GM18870 (cell line): ENCODE measurements around the gene ABCE1.
"Not testable (repeated sequence)": the region's sequence is repeated elsewhere in the genome, so short reads cannot be mapped to it uniquely, and the experiment has no call there.

Source experiments
- ATAC-seq: cut with Tn5 transposase; IDR thresholded peaks from one replicate; pipeline ENCODE4 v1.9.1; 2021; ENCODE audit warnings: moderate library complexity; ENCODE audit not compliant: unreplicated experiment

Gene ABCE1

DNA sequence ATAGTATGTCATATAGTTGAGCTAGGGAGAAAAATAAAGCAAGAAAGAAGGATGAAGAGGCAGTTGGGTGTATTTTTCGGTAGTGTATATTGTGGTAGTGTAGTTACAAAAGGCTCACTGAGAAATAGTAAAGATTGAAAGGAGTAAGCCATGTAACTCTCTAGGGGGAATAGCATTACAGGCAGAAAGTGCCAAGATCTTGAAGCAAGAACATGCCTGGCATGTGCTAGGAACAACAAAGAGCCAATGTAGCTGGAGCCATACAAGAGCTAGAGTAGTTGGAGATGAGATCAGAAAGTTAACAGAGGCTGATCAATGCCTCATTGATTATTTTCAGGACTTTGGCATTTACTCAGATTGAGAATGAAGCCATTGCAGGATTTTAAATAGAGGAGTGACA lies 3.0 kb downstream of the ABCE1 start:
- no peak for ATAC-seq

DNA sequence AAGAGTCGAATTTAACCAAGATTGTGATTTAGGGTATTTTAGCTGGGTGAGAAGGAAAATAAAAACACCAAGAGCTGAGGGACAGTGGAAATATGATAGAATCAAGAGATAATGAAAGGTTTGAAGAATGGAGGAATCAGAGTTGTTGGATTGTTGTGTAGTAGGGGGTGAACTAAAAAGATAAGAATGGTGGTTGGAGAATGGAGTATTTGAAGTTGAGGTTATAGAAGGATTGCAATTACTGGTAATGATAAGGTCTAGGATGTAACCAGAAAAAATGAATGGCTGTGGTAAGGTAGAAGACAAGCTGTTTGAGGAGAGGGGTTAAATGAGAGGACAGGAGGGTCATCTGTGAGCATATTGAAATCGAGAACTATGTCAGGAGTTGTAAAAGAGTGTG lies 4.5 kb downstream of the ABCE1 start:
- ATAC-seq = no peak

DNA sequence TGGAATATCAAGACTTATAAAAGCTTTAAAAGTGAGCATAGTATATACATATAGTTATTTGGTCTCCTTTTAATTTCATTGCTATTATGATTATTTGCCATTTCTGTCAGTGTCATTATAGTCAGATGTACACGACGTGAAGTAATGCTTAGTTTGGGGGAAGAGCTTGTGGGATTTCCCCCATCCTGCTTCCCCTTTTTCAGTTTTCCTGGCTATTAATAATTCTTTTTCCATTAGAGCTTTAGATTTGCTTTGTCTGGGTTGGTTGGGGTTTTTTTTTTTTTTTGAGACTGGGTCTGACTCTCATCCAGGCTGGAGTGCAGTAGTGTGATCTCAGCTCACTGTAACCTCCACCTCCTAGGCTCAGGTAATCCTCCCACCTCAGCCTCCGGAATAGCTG lies 5.4 kb downstream of the ABCE1 start:
- no peak for ATAC-seq

DNA sequence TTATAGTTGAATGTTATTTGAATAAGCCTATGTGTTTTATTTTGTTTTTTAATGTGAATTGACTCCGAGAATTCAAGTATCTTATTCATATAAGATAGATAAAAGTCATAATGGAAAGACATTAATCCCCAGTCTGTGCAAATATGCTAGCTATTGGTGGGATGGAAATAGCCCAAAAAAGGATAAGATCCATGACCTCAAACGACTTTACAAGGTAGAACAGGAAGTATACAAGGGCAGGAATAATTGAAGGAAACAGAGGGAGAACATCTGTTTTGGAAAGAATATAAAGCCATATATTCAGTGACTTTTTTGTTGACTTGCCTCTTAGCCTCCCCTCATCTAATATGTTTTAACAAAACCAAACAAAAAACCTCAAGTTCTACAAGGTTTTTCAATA lies 9.0 kb downstream of the ABCE1 start:
- no peak for ATAC-seq

DNA sequence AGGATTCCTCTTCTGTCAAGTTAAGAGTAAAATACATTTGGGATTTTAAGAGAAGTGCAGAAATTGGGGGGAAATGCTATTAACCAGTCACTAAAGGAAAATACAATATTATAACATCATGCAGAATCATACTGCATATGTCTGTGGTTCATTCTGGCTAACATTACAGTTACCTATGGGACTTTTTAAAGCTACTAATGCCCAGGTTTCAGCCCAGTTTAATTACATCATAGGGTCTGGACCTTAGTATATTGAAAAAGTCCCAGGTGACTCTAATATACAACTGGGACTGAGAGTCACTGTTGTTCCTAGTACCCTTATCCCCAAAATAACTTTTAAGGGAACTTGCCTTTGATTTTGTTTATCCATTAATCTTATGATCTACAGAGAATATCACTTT lies 10.0 kb downstream of the ABCE1 start:
- no peak for ATAC-seq

DNA sequence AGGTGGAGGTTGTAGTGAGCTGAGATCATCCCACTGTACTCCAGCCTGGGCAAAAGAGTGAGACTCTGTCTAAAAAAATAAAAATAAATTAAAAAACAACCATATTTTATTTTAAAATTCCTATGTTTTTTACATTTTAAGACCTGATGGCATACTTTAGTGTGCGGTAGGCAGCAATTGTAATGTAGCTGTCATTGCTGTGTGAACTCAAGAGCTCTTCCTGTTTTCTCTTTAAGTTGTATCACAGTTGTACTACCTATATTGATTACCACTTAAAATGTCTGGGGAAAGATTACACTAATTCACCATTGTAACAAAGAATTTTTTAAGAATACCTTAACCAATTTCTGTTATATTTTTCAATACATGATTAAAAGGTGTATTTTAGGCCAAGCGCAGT lies 27.3 kb downstream of the ABCE1 start:
- no peak for ATAC-seq

DNA sequence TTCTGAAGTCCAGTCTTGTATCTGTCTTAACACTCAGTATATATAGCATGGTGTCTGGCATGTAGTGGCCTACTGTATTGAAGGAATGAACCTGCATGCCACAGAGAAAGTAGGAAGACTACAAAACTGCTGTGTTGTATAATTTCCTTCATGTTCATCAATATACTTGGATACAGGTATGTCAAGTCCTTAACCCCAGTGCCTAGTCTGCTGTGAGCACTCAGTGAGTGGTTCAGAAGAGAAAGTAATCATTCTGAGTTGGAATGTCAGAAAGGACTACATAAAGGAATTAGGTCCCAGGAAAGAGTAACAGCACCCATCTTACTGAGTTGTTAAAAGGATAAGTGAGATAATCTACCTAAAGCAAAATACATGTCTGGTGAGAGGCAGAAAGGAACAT lies 32.0 kb downstream of the ABCE1 start:
- no peak for ATAC-seq

DNA sequence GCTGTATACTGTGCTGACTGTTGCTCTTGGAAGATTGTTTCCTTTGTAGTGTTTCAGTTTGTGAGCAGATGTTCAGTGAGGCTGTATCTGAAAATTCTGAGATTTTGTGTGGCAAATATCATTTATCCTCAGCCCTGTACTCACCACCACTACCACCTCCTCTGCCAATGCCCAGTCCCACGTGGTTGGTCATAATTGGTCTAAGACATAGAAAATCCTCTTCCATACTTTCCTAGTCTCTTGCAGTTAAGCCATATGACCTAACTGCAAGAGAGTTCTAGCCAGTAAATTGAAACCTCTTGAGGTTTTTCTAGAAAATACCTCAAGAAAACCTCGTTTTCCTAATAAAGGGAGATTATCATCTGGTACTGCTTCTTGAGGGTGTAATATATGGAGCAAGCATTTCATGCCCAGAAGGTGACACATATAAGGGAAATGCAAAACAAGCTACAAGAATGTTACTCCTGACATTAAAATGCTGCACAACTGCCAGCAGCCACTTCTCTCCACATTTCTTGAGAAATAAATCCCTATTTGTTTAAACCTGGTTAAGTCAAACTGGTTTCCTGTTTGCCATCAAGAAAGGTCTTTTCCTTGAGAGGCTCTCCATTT lies 32.8 kb downstream of the ABCE1 start:
- ATAC-seq = no peak

DNA sequence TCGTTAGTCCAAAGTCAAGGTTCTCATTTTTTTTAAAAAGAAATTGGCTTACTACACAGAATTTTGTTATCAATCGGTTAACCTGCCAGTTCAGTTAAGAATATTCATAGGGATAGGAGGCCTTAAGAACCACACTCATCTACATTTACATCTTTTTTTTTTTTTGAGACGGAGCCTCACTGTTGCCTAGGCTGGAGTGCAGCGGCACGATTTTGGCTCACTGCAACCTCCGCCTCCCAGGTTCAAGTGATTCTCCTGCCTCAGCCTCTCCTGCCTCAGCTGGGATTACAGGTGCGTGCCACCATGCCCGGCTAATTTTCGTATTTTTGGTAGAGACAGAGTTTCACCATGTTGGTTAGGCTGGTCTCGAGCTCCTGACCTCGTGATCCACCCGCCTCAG lies 33.7 kb downstream of the ABCE1 start:
- no peak for ATAC-seq

DNA sequence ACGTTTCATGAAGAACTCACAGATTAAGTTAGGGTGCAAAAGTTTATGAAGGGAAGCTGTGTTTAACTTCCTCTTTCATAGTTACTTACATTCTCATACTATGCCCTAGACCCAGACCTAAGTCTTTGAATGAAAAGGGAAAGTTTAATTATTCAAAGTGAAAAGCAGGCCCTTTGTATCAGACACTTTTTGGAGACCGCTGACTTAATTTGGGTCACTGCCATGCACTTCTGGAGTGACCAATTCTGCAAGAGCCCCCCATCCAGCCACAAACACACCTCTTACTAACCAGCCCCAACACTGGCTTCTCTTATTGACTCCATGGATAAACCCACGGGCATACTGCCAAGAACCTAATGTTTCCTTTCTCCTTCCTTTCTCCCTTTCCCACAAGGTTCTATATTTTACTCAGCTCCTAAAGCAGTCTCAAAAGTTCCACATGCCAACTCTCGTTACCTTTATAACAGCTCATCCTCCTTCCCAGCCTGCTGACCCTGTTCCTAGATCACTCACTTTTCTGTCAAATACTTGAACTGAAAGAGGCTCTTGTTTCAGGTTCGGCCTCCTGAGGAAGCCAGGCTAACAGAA lies 34.5 kb downstream of the ABCE1 start:
- peak; percentile 80 for ATAC-seq

DNA sequence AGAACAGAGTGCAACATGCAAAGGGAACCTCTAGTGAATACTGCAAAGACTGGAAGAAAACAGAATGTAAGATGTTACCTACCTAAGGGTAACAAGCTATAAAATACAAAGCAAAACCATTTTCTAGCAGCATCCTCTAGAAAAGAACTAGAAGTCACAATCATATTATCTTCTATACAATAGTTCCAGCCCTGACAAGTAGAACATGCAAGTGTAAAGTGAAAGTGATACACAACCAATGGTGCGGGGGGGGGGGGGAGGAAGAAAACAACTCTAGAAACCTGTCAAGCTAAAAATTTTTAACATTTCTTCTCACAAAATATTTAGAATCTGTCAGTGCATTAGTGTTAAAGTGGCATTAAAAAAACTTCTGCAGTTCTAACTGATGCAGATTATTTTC lies 38.1 kb downstream of the ABCE1 start:
- ATAC-seq = not testable (repeated sequence)

DNA sequence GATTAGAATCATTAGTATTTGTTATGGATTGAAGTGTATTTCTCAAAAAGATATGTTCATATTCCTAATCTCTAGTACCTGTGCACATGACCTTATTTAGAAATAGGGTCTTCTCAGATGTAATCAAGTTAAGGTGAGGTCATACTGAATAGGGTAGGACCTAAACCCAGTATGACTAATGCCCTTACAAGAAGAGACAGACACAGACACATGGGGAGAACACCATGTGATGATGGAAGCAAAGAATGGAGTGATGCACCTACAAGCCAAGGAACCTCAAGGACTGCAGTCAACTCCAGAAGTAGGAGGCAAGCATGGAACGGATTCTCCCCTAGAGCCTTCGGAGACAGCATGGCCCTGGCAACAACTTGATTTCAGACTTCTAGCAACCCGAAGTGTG lies 50.9 kb downstream of the ABCE1 start:
- ATAC-seq = no peak

DNA sequence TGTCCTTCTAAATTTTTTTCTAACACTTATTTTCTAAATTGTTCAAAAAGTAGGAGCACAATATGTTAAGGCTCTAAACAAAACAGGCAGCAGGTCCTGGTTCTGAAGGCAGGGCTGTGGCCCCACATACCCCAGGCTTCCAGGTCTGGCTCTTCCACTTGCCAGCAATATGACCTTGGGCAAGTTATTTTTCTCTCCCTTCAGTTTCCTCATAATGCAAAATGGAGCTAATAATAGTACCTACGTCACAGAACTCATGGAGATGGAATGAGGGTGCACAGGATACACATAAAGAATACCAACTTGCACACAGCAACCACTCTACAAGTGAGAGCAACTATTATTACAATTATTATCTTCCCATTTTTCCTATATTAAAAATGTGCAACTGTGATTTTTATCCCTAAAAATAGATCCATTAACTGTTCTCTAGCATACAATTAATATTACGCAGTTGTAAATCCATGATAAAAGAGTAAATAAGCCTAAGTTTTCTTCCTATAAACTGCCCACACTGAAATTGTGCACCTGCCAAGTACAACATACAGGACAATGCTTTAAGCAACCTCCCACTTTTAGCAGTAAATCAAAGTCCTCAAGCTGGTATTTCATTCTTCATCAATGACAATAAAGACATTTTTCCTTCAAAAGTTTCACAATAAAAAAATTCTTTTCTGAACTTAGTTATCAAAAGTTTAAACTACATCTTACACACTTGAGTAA lies 55.2 kb downstream of the ABCE1 start:
- ATAC-seq = no peak

DNA sequence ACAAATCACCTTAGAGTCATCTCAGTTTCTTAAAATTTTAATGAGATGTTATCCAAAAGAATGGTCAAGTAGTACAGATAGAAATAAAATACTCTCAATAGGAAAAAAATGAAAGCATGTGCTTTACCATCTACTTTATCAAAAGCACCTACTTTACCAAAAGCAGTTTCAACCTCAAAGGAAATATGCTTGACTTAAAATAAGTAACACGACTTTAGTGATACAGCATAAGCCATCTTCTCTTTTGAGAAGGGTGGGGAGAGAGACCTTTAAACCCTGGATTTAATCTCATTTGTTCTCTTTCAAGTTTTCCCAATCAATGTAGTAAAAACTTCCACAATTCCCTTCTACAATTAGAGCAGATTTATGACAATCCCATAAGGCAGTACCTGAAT lies 55.8 kb downstream of the ABCE1 start:
- ATAC-seq = no peak

DNA sequence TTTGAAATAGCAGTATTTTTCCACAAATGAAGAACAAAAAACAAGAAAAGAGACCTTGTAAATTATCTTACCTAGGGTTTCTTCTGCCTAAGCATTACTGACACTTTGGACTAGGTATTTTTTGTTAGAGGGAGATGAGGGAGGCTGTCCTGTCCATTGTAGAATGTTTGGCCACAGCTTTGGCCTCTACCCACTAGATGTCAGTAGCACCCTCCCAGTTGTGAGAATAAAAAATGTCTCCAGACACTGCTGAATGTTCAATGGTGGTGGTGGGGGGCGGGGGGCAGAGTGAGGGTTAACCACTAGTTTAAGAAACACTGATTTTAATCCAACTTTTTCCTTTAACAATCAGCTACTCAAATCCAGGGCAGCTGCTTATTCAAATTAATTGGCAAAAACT lies 56.5 kb downstream of the ABCE1 start:
- no peak for ATAC-seq

DNA sequence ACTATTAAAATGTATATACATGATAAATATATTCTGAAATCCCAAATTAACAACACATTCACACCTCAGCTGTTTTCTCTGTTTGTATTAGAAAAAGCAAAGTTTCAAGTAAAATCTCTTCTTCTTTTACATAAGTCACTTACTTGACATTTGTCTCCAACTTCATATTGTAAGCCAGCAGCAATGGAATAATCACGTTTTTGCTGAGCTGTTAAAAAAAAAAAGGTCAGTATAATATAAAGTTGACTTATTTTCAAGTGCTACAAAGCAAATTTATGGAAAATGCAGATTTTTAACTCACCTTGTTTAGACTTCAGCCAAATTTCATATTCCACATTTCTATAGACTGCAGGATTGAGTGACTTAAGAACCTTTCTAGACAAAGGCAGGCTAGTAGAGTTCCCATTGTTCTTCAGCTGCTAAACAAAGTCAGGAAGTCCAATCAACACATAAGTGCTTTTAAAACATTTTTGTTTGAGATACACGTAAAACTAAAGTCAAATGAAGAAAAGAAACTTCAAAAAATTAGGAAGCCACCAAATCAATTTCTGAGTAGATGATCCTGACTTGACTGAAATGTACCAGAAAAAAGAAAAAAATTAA lies 57.3 kb downstream of the ABCE1 start:
- no peak for ATAC-seq

DNA sequence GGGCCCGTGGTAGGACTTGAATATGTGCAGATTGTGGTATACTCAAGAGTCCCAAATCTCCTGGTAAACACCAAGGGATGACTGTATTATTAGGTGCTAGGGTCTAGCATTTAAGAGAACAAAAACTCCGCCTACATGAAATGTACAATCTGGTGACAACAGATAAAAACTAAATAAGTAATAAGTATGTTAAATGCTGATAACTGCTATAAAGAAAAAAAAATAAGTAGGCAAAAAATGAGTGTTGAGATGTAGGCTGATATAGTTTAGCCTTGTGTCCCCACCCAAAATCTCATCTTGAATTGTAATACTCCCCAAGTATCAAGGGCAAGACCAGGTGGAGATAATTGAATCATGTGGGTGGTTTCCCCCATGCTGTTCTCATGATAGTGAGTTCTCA lies 58.9 kb downstream of the ABCE1 start:
- ATAC-seq = no peak

DNA sequence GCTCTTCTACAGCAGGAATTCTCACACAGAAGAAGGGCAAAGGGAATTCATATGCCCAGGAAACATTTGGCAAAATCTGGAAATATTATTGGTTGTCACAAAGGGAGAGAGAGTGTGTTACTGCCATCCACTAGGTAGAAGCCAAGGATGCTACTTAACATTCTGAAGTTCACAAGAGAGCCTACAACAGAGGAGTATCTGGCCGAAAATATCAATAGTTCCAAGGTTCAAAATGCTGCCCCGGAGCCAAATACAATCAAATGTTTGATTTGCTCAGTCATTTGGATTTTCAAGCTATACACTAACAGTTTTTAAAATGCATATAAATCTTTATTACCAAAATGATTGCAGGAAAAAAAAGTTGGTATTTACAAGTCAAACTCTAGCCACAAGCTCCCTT lies 63.4 kb downstream of the ABCE1 start:
- no peak for ATAC-seq

DNA sequence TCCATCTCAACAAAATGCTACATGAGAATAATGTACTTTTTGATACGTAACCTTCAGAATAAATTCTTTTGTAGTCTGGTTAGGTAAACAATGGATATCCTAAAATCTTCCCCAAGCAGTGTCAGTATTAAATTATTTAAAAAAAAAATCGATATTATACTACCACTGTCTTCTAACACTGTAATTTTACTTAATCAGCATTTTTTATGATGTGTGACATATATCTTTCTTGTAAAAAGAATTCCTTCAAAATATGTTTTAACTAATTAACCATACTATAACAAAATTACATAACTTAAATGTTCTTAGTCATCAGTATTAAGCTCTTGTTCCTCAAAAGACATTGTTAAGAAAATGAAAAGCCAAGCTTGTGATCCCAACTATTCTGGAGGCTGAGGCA lies 69.8 kb downstream of the ABCE1 start:
- no peak for ATAC-seq

DNA sequence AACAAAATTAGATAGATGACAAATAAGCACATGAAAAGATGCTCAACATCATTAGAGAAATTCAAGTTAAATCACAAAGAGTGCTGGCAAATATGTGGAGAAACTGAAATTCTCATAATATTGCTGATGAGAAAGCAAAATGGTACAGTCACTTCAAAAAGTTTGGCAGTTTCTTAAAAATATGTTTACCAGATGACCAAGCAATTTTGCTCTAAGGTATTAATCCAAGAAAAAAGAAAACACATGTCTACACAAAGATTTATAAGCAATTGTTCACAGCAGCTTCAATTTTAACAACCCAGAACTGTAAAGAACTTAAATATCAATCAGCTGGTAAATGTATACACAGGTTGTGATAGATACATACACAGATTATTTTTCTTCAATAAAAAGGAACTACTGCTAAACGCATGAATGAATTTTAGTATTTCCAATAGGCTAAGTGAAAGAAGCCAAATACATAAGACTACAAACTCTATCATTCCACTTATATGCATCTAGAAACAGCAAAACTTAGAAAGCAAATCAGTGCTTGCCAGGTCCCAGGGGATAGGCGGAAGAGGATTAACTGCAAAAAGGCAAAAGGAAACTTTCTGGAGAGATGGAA lies 70.6 kb downstream of the ABCE1 start:
- no peak for ATAC-seq

DNA sequence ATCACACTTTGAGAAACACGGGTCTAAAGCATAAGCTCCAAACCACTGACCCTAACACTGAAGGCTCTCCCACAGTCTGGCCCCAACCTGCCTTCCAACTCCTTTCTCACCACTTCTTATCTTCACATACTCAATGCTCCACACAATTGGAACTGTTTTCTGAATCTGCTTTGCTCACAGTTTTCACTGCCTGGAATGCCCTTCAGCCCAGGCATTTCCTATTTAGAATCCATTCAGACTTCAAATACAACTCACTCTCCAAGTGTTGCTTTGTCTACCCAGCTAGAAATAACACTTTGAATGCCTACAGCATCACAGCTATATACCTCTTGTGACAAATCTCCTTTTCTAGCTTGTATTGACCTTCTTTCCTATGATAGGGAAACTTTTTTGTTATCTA lies 72.1 kb downstream of the ABCE1 start:
- no peak for ATAC-seq

DNA sequence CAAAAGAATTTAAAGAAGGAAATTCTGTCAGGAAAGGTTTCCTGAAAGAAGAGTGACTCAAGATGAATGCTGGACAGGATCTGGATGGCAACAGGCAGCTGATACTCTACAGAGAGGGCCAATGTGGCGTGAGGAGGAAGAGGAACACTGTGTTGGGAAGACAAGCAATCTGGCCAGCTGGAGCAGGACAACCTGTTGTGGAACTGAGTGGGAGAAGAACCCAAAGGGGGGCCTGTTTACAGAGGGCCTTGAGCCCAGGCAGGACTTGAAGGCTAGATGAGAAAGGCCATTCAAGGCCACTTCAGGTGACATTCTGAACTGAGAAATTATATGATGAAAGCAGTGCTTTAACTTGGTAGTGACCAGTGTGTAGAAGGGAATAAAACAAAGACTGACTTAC lies 73.8 kb downstream of the ABCE1 start:
- ATAC-seq = no peak
